Measurements from ENCODE around the gene AHCYL2. TPM values are rescaled to one million over a fixed set of nuclear protein-coding genes. Genes with fewer than 3 reads are reported as not detected.
"Not testable (repeated sequence)": the region's sequence is repeated elsewhere in the genome, so short reads cannot be mapped to it uniquely, and the experiment has no call there.

Gene AHCYL2
- polyA plus RNA-seq, 3 donors: 25.6 to 35.0 (median 26.5) TPM

DNA sequence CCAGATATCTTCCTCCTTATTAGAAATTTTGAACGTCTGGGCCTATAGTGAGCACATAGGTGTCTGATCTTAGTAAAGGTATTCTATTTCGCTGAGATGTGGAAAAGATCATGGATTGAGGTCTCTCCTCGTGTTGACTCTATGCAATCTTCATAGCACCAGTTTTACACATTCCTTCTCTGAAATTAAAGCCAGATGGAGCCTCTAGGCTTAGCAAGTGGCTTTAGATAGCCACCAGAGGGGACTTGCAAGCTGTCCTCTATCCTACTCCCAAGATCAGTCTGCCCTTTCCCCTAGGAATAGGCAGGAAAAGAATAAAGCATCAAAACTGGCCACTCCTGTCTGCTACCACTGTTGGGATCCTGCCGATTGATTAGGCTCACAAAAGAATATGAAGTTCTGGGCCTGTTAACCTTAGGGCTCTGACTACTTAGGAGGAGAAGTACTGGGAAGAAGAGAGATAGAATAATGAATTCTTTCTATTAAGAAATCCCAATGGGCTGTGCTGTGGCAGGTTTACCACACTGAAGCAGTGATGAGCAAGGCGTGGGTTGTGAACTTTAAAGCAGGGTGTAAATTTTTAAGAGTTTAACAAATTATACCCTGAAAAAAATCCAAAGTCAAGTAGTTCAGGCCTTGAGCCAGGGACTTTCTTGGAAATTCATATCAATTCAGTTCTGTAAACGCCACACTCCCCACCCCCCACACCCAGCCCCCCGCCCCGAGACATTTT is 207.2 kb downstream of the AHCYL2 start:
- DNase-seq (ENCODE audit: extremely low read depth in 1 of 11, low read depth in 9 of 11, low spot score in 4 of 11): no peak

- DNase-seq (ENCODE audit: extremely low read depth in 1 of 11, low read depth in 9 of 11, low spot score in 4 of 11): peak; percentile 66 to 87 (median 80)
Measured at GRCh38 chr7:129433847-129434674, 209.2 kb downstream of the AHCYL2 start, which contains the start of gene STRIP2. STRIP2 (plus strand) TSS chr7:129434432; CDS start chr7:129434473, 41 bp downstream.

DNA sequence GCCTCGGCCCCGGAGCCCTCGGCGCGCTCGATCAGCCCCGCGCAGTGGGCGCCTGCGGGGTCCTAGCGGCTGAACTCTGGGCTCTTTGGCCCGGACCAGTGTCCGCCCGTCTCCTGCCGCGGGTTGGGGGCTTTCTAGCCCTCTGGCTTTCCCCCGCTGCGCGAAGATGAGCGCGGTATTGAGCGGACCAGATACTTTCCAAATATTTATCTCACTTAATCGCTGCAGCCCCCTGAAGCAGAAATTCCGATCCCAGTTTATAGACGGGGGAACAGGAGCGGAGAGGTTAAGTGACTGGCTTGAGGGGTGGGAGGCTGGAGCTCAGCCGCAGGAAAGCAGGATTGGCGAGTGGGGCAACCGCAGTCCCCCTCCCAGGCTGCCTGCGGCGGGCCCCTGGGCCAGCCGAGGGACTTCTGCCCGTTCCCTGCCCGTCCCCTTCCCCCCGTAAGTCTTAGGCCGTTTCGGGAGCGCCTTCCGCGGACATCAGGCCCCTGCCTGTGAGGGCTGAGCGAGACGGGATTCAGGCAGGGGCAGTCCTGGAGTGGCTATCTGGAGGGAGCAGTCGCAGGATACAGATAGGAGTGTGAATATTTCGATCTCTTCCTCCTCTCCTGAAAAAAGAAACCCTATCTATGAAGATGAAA is 210.0 kb downstream of the AHCYL2 start:
- peak in 6 of 11 donors; percentile 2 to 13 (median 6) for DNase-seq (ENCODE audit: extremely low read depth in 1 of 11, low read depth in 9 of 11, low spot score in 4 of 11)

DNA sequence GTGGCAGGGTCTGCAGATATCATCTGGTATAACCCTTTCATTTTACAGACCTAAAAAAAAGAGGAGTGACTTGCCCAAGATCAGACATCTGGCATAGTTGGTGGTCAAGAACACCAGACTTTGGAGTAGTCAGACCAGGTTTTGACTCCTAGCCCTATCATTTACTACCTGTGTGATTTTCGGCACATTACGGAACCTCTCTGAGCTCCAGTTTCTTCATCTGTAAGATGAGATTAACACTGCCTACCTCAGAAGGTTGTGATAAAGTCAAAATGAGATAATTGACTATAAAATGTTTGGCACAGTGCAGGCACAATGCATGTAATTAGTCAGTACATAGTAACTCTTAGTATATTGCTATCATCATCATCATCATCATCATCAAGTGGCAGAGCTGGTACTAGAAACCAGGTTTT is 210.6 kb downstream of the AHCYL2 start:
- no peak for DNase-seq (ENCODE audit: extremely low read depth in 1 of 11, low read depth in 9 of 11, low spot score in 4 of 11)

DNA sequence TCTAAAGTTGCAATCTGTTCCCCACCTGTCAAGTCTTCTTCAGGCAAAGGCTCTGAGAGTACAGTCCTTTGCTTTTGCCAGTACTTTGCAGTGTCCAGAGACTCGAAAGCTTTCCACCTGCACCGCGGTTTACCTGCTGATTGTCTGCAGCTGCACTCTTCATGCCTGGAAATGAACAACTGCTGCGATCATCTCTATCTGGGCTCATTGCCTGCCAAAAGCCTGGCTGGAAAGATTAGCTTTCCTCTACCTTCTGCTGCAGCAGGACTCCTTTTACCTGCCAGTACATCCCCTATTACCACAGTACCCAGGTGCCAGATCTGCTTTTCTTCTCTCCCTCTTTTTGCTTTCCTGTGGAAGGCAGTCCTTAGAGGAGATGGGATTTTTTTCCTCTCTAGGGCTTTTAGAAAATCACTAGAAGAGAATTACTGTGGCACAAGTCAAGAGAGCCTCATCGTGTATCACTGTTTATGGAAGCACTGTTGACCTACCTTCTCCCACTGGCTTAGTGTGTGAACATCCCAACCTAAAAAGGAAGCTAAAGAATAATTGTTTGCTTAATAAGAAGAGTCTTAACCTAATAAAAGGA is 211.6 kb downstream of the AHCYL2 start:
- no peak for DNase-seq (ENCODE audit: extremely low read depth in 1 of 11, low read depth in 9 of 11, low spot score in 4 of 11)

GRCh38 chr7:129437190-129437589 is 212.4 kb downstream of the AHCYL2 start:
- no peak for DNase-seq (ENCODE audit: extremely low read depth in 1 of 11, low read depth in 9 of 11, low spot score in 4 of 11)

DNA sequence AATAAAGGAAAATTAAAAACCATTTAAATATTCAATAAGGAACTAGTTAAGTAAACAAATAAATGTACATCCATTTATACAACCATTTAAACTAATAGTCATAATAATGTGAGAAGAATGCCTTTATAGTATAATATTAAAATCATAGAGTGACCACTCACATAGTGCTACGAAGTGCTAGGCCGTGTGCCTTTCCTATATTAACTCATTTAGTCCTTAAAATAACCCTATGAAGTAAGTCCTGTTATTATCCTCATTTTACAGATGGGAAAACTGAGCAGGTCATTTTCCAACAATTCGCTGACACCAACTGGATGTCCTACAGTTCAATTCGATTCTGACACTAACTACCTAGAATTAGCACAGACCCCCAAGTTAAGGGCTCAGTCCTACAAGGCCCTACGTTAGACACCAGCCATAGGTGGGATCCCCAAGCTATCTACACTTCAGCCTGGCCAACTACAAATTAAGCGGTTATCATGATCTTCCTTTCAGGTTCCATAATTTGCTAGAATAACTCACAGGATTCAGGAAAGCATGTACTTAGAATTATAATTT is 213.5 kb downstream of the AHCYL2 start:
- DNase-seq (ENCODE audit: extremely low read depth in 1 of 11, low read depth in 9 of 11, low spot score in 4 of 11): no peak

GRCh38 chr7:129438839-129439651 is 214.2 kb downstream of the AHCYL2 start:
- peak in 1 of 11 donors; percentile 7 for DNase-seq (ENCODE audit: extremely low read depth in 1 of 11, low read depth in 9 of 11, low spot score in 4 of 11)

DNA sequence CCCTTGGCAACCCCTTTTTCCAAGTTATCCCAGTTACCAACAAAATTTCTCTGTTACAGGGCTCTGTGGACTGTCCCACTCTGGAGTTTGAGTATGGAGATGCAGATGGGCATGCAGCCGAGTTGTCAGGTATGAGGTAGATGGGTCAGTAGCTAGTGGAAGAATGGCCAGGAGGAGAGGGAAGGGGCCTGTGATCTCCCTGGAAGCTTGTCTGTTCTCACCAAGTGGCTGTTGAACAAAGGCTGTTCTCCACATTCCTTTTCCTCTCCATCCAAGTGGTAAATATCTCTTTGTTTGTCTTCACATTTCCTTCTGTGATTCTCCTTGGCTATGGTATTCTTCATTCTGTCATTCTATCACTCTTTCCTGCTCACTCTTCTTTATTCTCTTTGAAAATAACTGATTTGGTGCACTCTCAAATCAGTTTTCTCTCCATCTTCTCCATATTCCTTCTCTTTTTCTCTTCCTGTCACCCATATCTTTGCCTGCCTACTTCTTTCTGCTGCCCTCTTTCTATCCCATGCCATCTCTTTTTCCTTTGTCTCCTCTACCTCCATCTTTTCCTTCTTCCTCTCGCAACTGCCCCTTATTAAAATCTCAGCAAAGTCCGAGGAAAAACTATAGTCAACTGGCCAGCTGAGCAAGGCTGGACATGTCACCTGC is 215.3 kb downstream of the AHCYL2 start:
- DNase-seq (ENCODE audit: extremely low read depth in 1 of 11, low read depth in 9 of 11, low spot score in 4 of 11): no peak

DNA sequence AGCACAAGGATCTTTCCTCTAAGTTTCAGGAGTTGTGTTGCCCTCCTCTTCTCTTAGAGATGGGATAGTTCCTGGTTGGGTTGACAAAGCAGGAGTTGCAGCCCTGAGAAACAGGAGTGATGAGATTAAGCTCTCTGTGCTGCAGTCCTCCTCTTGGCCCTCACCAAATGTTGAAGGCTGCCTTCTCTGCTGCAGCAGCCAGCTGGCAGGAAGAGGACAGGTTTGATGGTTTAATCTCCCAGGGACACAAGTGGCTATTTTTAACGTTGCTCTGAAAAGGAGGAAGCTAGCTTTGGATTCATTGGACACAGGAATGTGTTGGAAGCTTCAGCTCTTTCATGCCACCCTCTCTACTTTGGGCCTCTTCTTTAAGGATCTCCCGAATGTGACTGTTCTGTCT is 218.8 kb downstream of the AHCYL2 start:
- DNase-seq (ENCODE audit: extremely low read depth in 1 of 11, low read depth in 9 of 11, low spot score in 4 of 11): no peak

- not testable (repeated sequence) for DNase-seq (ENCODE audit: extremely low read depth in 1 of 11, low read depth in 9 of 11, low spot score in 4 of 11)
Measured at GRCh38 chr7:129444776-129445175, 219.9 kb downstream of the AHCYL2 start.

DNA sequence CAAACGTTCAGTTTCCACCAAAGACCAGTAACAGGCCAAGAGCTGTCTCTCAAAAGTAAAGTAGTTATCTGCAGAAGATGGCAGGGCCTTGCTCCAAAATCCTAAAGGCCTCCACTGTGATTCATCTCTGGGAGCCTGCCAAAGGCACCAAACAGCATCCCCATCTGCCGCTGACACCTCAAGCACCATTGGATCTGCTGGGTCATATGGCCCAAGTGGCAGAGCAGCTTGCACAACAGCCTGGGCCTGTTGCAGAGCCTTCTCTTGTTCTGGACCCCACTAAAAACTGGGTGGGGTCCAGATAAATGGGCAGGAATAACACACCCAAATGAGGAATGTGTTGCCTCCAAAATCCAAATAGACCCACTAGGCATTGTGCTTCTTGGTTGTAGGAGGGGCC is 222.1 kb downstream of the AHCYL2 start:
- not testable (repeated sequence) for DNase-seq (ENCODE audit: extremely low read depth in 1 of 11, low read depth in 9 of 11, low spot score in 4 of 11)

DNA sequence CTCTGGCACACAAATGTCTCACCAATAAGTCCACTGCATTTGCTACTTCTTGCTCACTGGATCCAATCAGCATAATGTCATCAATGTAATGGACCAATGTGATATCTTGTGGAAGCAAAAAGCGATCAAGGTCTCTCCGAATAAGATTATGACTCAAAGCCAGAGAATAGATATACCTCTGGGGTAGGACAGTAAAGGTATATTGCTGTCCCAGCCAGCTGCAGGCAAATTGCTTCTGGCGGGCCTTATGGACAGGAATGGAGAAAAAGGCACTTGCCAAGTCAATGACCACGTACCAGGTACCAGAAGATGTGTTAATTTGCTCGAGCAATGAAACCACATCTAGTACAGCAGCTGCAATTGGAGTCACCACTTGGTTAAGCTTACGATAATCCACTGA is 222.6 kb downstream of the AHCYL2 start:
- DNase-seq (ENCODE audit: extremely low read depth in 1 of 11, low read depth in 9 of 11, low spot score in 4 of 11): not testable (repeated sequence)

DNA sequence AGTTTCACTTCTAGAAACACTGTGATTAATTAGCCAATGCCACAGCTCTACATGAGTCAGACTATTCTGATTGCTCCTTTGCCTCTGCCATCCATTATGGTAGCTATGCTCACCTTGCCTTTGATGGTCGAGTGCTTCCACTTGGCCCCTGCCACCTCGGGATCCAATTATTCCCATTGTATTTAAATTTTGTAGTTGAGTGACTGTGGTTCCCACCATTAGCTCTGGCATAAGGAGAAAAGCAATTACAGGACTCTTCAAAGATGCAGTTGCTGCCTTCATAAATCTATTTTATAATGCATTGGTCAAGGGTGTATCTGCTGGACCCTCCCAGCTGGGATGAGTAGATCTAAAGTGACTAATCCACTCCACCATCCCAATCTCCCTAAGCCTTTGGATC is 223.8 kb downstream of the AHCYL2 start:
- DNase-seq (ENCODE audit: extremely low read depth in 1 of 11, low read depth in 9 of 11, low spot score in 4 of 11): not testable (repeated sequence)

GRCh38 chr7:129450295-129450694 is 225.5 kb downstream of the AHCYL2 start:
- DNase-seq (ENCODE audit: extremely low read depth in 1 of 11, low read depth in 9 of 11, low spot score in 4 of 11): no peak

GRCh38 chr7:129452589-129453231 is 227.9 kb downstream of the AHCYL2 start:
- DNase-seq (ENCODE audit: extremely low read depth in 1 of 11, low read depth in 9 of 11, low spot score in 4 of 11): no peak

DNA sequence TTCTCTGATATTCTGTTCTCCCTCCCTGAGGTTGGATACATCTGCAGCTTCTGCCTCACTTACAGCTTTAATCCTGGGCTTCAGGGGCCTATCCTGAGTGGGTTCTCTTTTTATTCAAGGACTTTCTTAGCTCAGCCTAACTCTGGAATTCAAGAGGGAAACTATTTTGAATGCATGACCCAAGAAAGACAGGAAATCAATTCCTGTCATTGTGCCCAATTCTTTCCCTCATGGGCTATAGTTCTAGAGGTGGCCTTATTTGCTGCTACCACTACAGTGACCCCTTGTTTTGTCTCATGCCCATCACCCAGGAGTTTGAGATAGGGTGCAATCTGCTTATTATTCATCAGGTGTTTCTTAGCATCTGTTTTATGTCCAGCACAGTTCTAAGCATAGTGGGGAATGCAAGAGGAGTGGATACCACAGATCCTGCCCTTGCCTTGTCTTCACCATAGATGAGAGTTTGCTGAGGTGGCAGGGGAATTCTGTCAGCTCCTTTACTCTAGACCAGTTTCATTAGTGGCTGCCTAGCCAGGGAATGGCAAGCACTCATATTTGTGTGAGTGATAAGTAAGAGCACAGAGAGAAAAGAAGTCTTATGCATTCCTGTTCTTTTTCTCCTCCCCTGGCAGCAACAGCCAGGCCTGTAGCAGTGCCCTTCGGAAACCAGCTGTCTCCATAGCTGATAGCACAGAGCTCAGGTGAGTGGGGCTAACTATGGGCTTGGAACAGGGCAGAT is 228.8 kb downstream of the AHCYL2 start:
- no peak for DNase-seq (ENCODE audit: extremely low read depth in 1 of 11, low read depth in 9 of 11, low spot score in 4 of 11)

Measured in renal cortex interstitium (tissue), 11 donors.